Measurements from ENCODE around the gene IQGAP2.

DNA sequence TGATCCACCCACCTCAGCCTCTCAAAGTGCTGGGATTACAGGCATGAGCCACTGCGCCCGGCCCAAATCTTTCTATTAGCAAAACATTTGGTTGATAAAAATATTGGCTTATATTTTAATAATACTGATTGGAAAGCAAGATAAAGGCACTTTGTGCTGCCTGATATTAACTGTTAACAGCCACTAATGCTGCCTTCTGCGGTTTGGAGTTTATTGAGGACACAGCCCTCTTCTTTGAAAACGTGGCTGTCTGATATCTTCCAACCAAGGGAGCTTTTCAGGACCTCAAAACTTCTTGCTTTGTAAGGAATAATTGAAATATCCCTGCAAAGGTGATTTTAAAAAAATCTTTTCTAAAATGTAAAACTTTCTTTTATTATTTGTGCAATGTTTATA, 94.0 kb downstream of the IQGAP2 start:
- no peak for TF ChIP-seq ARNTL (CRISPR knock-in tag; IDR thresholded peaks at IDR 0.05; ENCODE audit: borderline replicate concordance, low read depth)
- no peak for TF ChIP-seq TCF4 (CRISPR knock-in tag; IDR thresholded peaks at IDR 0.05; ENCODE audit: borderline replicate concordance)
- no peak for TF ChIP-seq ZC3H10 (CRISPR knock-in tag; IDR thresholded peaks at IDR 0.05)
- TF ChIP-seq RARB (CRISPR knock-in tag; IDR thresholded peaks at IDR 0.05), result no peak

All from SK-N-SH treated with all-trans-retinoic acid at 6 μM for 48 hours (cell line).